ENCODE data around the gene CCP110. TPM values are rescaled to one million over a fixed set of nuclear protein-coding genes. Genes with fewer than 3 reads are reported as not detected.

The CCP110 gene
- total RNA-seq, 4 donors from 2014 or later = 6.4 to 13.7 (median 7.4) TPM

DNA sequence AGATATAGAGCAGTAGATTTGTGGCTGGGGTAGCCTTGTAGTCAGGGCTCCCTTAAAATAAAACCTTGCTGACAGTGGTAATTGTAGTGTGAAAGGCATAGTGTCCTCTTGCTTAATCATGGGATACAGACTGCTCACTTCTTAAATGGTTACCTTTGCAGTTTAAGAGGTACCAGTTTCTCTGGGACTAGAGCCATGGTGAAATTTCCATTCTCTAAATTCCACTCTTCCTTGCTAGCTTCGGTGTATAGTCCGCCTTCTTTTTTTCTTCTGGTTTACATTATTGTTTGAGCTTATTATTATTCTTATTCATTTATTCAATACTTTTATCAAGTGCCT lies 1.6 kb downstream of the CCP110 start:
- intact Hi-C loops (cut with DNase I) = no loop called here
- DNase-seq = no peak
- 48 to 62% methylated on average over 2 of the region's 2 CpGs for WGBS, 2 donors
- Histone ChIP-seq H3K36me3 (peaks cover 0 to 17% (median 0%) of the 10 kb centered on the region in 3 donors), H3K4me1 (peaks cover 9 to 43% (median 16%) of the 10 kb centered on the region in 3 donors), H3K4me3 (peak overlapping the region in 3 of 4 donors; percentile 89 to 99 (median 91)), H3K27ac (no peak overlapping the region), H3K9me3 (no peaks in the 10 kb centered on the region), H3K27me3 (no peaks in the 10 kb centered on the region)
- TF ChIP-seq, protein P1, sequence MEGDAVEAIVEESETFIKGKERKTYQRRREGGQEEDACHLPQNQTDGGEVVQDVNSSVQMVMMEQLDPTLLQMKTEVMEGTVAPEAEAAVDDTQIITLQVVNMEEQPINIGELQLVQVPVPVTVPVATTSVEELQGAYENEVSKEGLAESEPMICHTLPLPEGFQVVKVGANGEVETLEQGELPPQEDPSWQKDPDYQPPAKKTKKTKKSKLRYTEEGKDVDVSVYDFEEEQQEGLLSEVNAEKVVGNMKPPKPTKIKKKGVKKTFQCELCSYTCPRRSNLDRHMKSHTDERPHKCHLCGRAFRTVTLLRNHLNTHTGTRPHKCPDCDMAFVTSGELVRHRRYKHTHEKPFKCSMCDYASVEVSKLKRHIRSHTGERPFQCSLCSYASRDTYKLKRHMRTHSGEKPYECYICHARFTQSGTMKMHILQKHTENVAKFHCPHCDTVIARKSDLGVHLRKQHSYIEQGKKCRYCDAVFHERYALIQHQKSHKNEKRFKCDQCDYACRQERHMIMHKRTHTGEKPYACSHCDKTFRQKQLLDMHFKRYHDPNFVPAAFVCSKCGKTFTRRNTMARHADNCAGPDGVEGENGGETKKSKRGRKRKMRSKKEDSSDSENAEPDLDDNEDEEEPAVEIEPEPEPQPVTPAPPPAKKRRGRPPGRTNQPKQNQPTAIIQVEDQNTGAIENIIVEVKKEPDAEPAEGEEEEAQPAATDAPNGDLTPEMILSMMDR (IDR thresholded peaks at IDR 0.05) = no peak
- TF ChIP-seq POLR2A (IDR thresholded peaks at IDR 0.05) = no peak

DNA sequence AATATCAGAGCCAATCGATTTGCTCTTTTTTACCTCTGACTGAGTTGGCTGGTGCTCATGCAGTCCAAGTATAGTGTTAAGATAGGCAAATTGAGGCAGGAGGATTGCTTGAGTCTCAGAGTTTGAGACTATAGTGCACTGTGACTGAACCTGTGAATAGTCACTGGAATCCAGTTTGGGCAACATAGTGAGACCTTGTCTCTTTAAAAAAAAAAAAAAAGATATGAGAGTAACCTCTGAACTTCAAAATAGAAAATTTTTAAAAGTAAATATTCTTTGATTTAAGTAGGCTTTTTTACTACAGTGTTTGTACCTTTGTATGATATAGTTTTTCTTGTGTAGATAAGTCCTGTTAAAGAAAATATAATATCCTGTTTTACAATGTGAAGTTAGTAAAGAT lies 3.4 kb downstream of the CCP110 start:
- WGBS, 2 donors = 69 to 88% methylated on average over 1 of the region's 1 CpG
- H3K27me3 ChIP-seq = no peaks in the 10 kb centered on the region
- H3K9me3 ChIP-seq = no peaks in the 10 kb centered on the region
- H3K4me1 ChIP-seq = peaks cover 0 to 33% (median 9%) of the 10 kb centered on the region in 3 donors
- H3K4me3 ChIP-seq = no peak overlapping the region
- TF ChIP-seq, protein P1 (IDR thresholded peaks at IDR 0.05) = no peak
- no peak for DNase-seq
- no peak overlapping the region for H3K27ac ChIP-seq
- intact Hi-C loops (cut with DNase I) = no loop called here
- peaks cover 0 to 31% (median 0%) of the 10 kb centered on the region in 3 donors for H3K36me3 ChIP-seq

DNA sequence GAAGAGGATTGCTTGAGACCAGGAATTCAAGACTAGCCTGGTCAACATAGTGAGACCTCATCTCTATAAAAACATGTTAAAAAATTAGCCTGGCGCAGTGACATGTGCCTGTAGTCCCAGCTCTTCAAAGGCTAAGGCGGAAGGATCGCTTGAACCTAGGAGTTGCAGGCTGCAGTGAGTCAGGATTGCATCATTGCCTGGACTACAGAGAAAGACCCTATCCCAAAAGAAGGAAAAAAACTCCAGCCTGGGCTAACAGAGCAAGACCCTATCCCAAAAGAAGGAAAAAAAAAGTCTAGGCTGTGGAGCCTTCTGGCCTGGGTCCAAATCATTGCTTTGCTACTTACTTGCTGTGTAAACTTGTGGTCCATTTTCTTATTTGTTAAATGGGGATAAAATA lies 4.9 kb downstream of the CCP110 start:
- Histone ChIP-seq H3K9me3 (no peaks in the 10 kb centered on the region), H3K27me3 (no peaks in the 10 kb centered on the region), H3K27ac (no peak overlapping the region), H3K4me3 (no peak overlapping the region), H3K36me3 (peaks cover 0 to 46% (median 0%) of the 10 kb centered on the region in 3 donors), H3K4me1 (peaks cover 0 to 18% (median 9%) of the 10 kb centered on the region in 3 donors)
- TF ChIP-seq, protein P1 (IDR thresholded peaks at IDR 0.05) = no peak
- no peak for TF ChIP-seq POLR2A (IDR thresholded peaks at IDR 0.05)
- DNase-seq = no peak
- 100% methylated on average over 3 of the region's 3 CpGs for WGBS, 2 donors
- intact Hi-C loops (cut with DNase I) = no loop called here

DNA sequence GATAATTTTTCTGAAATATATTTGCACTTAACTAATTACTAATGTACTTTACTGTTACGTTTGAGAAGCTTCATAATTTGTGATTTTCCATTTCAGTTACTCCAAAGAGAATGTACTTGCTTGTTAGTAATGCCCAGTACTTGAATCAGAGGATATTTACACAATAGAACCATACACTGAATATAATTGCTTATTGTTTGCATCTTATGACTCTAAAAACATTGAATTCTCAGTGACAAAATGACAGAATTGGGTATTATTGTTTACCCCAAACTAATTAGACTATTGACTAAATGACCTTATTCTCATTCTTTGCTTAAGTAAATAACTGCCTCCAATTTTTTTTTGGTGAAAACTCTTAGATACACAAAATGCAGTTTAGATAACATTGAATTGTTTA lies 8.9 kb downstream of the CCP110 start:
- intact Hi-C loops (cut with DNase I) = no loop called here
- peaks cover 0 to 76% (median 0%) of the 10 kb centered on the region in 3 donors for H3K36me3 ChIP-seq

DNA sequence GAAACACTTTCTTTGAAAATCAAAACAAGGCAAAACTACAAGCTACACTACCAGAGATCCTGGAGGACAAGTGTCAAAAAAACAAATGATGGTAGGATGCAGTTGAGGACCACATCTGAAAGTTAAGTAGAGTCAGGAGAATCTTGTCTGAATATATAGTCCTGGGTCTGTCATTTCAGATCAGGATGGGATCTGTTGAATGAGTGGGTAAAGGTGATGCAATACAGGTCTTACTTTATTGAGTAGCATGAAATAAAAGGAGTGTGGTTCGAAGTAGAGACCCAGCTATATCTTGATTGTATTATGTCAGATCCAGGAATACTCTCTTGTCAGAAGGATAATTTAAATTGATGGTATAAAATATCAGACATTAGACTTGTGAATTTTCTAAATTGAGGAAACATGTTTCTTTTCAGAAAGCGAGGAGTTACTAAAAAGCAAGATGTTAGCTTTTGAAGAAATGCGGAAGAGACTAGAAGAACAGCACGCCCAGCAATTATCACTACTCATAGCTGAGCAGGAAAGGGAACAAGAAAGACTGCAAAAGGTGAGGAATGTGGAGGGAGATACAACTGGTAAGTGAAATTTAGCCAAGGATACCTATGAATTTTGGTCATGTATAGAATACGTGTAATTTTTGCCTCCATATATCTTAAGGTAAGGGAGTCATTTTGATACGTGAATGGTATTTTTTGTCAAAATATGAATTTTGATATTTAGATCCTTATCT lies 16.7 kb downstream of the CCP110 start:
- H3K27ac ChIP-seq = no peak overlapping the region
- WGBS, 2 donors = 93 to 95% methylated on average over 6 of the region's 6 CpGs
- H3K36me3 ChIP-seq = peaks cover 0 to 70% (median 0%) of the 10 kb centered on the region in 3 donors
- no peaks in the 10 kb centered on the region for H3K4me1 ChIP-seq
- DNase-seq = no peak
- intact Hi-C loops (cut with DNase I) = no loop called here
- TF ChIP-seq, protein P1 (IDR thresholded peaks at IDR 0.05) = no peak
- no peak for TF ChIP-seq POLR2A (IDR thresholded peaks at IDR 0.05)
- H3K4me3 ChIP-seq = no peak overlapping the region
- no peaks in the 10 kb centered on the region for H3K9me3 ChIP-seq
- no peaks in the 10 kb centered on the region for H3K27me3 ChIP-seq

More for the DNA sequence above, 8.9 kb downstream of the CCP110 start:
- Histone ChIP-seq H3K9me3 (no peaks in the 10 kb centered on the region), H3K4me1 (no peaks in the 10 kb centered on the region), H3K27ac (no peak overlapping the region), H3K27me3 (no peaks in the 10 kb centered on the region), H3K4me3 (no peak overlapping the region)
- TF ChIP-seq POLR2A (IDR thresholded peaks at IDR 0.05) = no peak
- TF ChIP-seq, protein P1 (IDR thresholded peaks at IDR 0.05) = no peak
- WGBS, 2 donors = 88 to 90% methylated on average over 1 of the region's 1 CpG
- DNase-seq = no peak
